GM20431 (cell line): ENCODE results near the gene PLEKHN1.

Source experiments
- in situ Hi-C: fragments of 300-500 bp; cut with MseI, MboI; formaldehyde crosslinking; loops from one replicate; pipeline ENCODE4 v1.15.0; 2020; ENCODE audit warnings: low sequenced_read_pairs; ENCODE audit not compliant: unreplicated experiment

Gene PLEKHN1

DNA sequence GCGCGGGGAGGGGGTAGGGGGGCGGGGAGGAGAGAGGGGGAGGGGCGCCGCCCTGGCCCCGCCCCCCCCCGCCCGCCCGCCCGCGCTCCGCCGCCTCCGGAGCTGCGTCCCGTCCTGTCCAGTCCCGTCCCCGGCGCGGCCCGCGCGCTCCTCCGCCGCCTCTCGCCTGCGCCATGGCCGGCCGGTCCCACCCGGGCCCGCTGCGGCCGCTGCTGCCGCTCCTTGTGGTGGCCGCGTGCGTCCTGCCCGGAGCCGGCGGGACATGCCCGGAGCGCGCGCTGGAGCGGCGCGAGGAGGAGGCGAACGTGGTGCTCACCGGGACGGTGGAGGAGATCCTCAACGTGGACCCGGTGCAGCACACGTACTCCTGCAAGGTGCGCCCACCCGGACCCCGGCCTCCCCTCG is 53.7 kb downstream of the PLEKHN1 start, which contains the start of gene AGRN:
Gene AGRN (plus strand): TSS at position 121 of the 405 bp plus-strand sequence. CDS start 53 bp downstream, at position 174.
- in situ Hi-C loops, result no loop called here

- in situ Hi-C loops, result no loop called here
These were observed 54.2 kb downstream of the PLEKHN1 start for GRCh38 chr1:1020415-1021009.

GRCh38 chr1:1021010-1021919 is 55.0 kb downstream of the PLEKHN1 start:
- in situ Hi-C loops, result no loop called here

DNA sequence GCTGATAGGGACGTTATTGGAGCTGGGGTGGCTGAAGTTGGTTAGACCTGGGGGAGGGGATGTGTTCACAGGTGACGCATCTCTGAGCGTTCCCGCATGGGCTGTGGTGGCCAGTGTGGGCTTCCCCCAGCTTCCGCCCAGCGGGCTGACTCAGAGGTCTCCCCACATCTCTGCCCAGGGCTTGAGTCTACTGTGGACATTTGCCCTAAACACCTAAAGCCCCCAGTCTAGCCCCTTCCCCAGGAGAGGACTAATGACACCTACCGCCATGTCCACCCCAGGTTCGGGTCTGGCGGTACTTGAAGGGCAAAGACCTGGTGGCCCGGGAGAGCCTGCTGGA is 55.6 kb downstream of the PLEKHN1 start:
- in situ Hi-C loops, result no loop called here

GRCh38 chr1:1022302-1023009 is 56.2 kb downstream of the PLEKHN1 start:
- in situ Hi-C loops, result no loop called here

DNA sequence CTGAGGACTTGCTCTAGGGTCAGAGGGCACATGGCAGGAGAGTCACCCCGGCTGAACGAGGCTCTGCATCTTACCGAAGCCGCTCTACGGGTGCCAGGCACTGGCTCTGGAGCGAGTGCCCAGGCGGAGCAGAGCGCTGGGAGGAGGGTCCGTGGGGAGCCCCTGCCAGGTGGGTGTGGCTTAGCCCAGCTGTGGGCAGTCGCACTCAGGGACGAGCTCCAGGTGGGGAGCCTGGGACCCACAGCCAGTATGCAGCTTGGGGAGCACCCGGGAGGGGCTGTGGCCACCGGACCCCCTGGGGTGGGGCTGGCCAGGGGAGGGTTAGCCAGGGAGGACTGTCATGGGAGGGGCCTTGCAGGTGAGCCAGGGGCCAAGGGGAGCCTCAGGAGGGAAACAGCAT is 57.4 kb downstream of the PLEKHN1 start:
- in situ Hi-C loops, result no loop called here

DNA sequence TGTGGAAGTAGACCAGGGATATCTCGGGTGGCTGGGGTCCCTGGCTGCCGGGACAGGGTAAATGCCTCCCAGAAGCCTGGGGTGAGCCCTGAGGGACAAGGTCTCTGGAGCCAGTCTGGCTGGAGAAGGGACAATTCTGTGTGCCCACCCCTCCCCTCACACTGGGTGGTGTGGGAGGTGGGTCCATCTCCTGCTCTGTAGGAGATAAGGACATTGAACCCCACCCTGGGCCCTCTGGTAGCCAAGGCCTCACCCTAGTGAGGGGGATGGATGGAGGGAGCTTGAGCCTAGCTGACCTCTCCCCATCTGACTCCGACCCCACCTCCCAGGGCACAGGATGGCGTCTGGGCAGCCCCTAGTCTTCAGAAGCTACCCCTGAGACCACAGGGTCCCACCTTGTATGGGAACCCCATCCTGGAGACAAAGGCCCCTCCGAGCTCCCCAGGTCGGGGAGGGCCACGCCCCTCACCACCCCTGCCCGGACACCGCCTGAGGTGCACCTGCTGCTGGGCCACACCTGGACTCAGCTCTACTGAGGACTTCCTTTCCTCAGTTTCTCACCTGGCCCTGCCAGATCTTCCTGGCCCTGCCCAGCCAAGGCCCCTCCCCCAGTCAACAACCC is 58.0 kb downstream of the PLEKHN1 start:
- in situ Hi-C loops, result no loop called here

- in situ Hi-C loops, result no loop called here
These were observed 58.8 kb downstream of the PLEKHN1 start for GRCh38 chr1:1024771-1025699.
